H1 (cell line): Measurements from ENCODE around the gene ODF2L. TPM values are rescaled to one million over a fixed set of nuclear protein-coding genes. Genes with fewer than 3 reads are reported as not detected.

Experiments
- BACH1 ChIP-seq: IDR thresholded peaks from 2 replicates; pipeline ENCODE4 v1.6.1; 2012; ENCODE audit warnings: low read length, improper control_type of control experiment
- polyA plus RNA-seq, 7 experiments: library from polyadenylated mRNA; depleted of rRNA in 3 of 7; stranded (reverse) in 5 of 7; unstranded in 2 of 7; fragments of >200 nt in 5 of 7; fragments of 200-250 nt in 2 of 7; gene quantifications; 1 replicate in 5 of 7; 2 replicates in 1 of 7; 4 replicates in 1 of 7; pipeline versions ENCODE4 v1.2.1 to v1.2.3, GENCODE V29; 2011 to 2013; ENCODE audit warnings: missing spikeins in 2 of 7, mixed read lengths in 2 of 7
- total RNA-seq: library from RNA; stranded (reverse); fragmentation: NEBNext Ultra II Directional; extraction: Animal tissue kit (Norgen Biotek cat#: 25700); gene quantifications from 2 replicates; pipeline ENCODE4 v1.2.1, GENCODE V29; 2021

Gene ODF2L
- total and polyA plus RNA-seq, 2 of the 8 experiments (the other 6 are each of a cell fraction or from before 2014, with no cell fraction given) = 3.2 to 27.1 TPM

DNA sequence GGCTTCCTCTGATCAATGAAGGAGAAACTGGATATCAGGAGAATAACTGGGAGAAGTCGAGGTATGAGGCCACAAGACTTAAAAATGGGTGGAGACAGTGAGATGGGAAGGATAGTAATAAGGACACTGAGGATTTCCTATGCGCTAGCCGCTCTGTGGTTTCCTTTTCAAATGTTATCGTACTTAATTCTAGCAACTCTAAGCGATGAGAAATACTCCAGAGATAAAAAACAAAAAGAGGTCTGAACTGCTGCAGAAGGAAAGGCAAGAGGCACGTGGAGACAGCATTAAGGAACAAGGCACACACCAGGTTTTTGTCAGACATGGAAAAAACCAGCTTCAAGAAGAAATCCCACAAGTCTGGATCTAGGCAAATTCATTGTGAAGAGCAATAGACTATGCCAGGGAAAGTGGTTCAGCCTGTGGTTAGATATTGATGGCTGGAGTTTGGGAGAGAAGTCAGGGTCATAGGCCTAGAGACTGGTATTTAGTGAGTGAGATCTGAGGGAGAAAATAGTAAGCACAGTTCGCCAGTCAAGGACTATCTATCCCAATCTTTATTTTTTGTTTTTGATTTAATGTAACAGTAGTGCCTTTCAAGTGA, 33.1 kb upstream of the ODF2L start (continued):
- TF ChIP-seq BACH1 = no peak
